ENCODE measurements around the gene COBL. TPM values are rescaled to one million over a fixed set of nuclear protein-coding genes. Genes with fewer than 3 reads are reported as not detected.

Gene COBL
- total RNA-seq, 1 experiment from 2014 or later = 0.39 TPM

DNA sequence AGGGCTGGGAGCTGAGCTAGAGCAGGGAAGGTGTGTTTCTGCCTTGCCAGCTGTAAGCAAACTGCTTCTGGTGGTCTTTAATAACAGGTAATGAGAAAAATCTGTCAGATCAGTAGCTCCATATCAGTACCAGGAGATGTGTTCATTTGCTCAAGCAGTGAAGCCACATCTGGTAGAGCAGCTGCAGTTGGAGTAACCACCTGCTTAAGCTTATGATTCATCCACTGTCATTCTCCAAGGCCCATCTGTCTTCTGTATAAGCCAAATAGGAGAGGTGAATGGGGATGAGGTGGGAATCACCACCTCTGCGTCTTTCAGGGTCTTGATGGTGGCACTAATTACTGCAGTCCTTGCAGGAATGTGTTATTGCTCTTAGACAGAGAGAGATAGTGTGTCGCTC lies 18.4 kb upstream of the COBL start:
- Histone ChIP-seq H3K4me3 (ENCODE audit: low read depth in 2 of 2, low read length in 2 of 2) (no peak overlapping the region), H3K9me3 (ENCODE audit: control insufficient read depth, insufficient read depth, low read depth, low read length) (no peaks in the 10 kb centered on the region), H3K4me1 (ENCODE audit: control insufficient read depth, insufficient read depth, low read length) (no peaks in the 10 kb centered on the region), H3K27ac (ENCODE audit: low read length) (no peak overlapping the region), H3K36me3 (ENCODE audit: control insufficient read depth, insufficient read depth, low read length) (no peaks in the 10 kb centered on the region), H3K27me3 (ENCODE audit: control insufficient read depth, insufficient read depth, low read length) (no peaks in the 10 kb centered on the region)
- DNase-seq (ENCODE audit: low read depth, low spot score) (no peak), ATAC-seq (no peak)
- CTCF ChIA-PET = no interaction called here
- BruUV-seq (replicated peaks) = no TSS peak
- POLR2A ChIA-PET = no interaction called here
- intact Hi-C loops (cut with micrococcal nuclease; ENCODE audit: unreplicated experiment) (no loop called here), in situ Hi-C loops (cut with HindIII; ENCODE audit: low pct_unique_long_range_greater_than_20kb, low sequenced_read_pairs) (no loop called here)
- no peak for TF ChIP-seq REST (IDR thresholded peaks at IDR 0.05; ENCODE audit: insufficient read depth in 1 of 2, low read depth in 2 of 2, low read length in 1 of 2)

GRCh38 chr7:51329696-51330263 lies 13.2 kb upstream of the COBL start:
- H3K36me3 ChIP-seq (ENCODE audit: control insufficient read depth, insufficient read depth, low read length) = no peaks in the 10 kb centered on the region
- no peak for ATAC-seq
- TF ChIP-seq SIN3A (IDR thresholded peaks at IDR 0.05; ENCODE audit: borderline replicate concordance, insufficient read depth, low read depth, low read length) (no peak), REST (IDR thresholded peaks at IDR 0.05; ENCODE audit: insufficient read depth in 1 of 2, low read depth in 2 of 2, low read length in 1 of 2) (no peak), TCF7L2 (IDR thresholded peaks at IDR 0.05; ENCODE audit: low read depth, low read length) (no peak), CTCF (IDR thresholded peaks at IDR 0.05) (no peak), POLR2AphosphoS5 (IDR thresholded peaks at IDR 0.05; ENCODE audit: low read depth, low read length) (no peak)
- H3K27me3 ChIP-seq (ENCODE audit: control insufficient read depth, insufficient read depth, low read length) = no peaks in the 10 kb centered on the region
- H3K4me3 ChIP-seq (ENCODE audit: low read depth in 2 of 2, low read length in 2 of 2) = no peak overlapping the region
- no peak overlapping the region for H3K27ac ChIP-seq (ENCODE audit: low read length)
- DNase-seq (ENCODE audit: low read depth, low spot score) = no peak
- in situ Hi-C loops (cut with HindIII; ENCODE audit: low pct_unique_long_range_greater_than_20kb, low sequenced_read_pairs) = no loop called here
- POLR2A ChIA-PET = no interaction called here
- CTCF ChIA-PET = no interaction called here
- H3K9me3 ChIP-seq (ENCODE audit: control insufficient read depth, insufficient read depth, low read depth, low read length) = no peaks in the 10 kb centered on the region
- H3K4me1 ChIP-seq (ENCODE audit: control insufficient read depth, insufficient read depth, low read length) = no peaks in the 10 kb centered on the region
- intact Hi-C loops (cut with micrococcal nuclease; ENCODE audit: unreplicated experiment) = no loop called here
- BruUV-seq (replicated peaks) = no TSS peak
